ENCODE results near the gene KLRB1.
"Not testable (repeated sequence)": the region's sequence is repeated elsewhere in the genome, so short reads cannot be mapped to it uniquely, and the experiment has no call there.

Gene KLRB1

GRCh38 chr12:9604287-9604686, 3.4 kb downstream of the KLRB1 start:
- H3K27ac ChIP-seq = no peak overlapping the region
- in situ Hi-C loops (cut with HindIII; ENCODE audit: low pct_ligation_motif_present, low sequenced_read_pairs) = no loop called here
- TF ChIP-seq CTCF (IDR thresholded peaks at IDR 0.05; ENCODE audit: low read depth, low read length, missing control alignments) = no peak
- DNase-seq = no peak
- no peaks in the 10 kb centered on the region for H3K27me3 ChIP-seq (replicated peaks)
- no peaks in the 10 kb centered on the region for H3K36me3 ChIP-seq (replicated peaks)
- no peak overlapping the region for H3K4me3 ChIP-seq (ENCODE audit: low read depth, low read length)

GRCh38 chr12:9600426-9600825, 7.3 kb downstream of the KLRB1 start:
- in situ Hi-C loops (cut with HindIII; ENCODE audit: low pct_ligation_motif_present, low sequenced_read_pairs); H3K4me3 ChIP-seq (ENCODE audit: low read depth, low read length); H3K36me3 ChIP-seq (replicated peaks); H3K27ac ChIP-seq; H3K27me3 ChIP-seq (replicated peaks); DNase-seq: not testable (repeated sequence)

- TF ChIP-seq CTCF (IDR thresholded peaks at IDR 0.05; ENCODE audit: low read depth, low read length, missing control alignments) = no peak
- H3K4me3 ChIP-seq (ENCODE audit: low read depth, low read length) = no peak overlapping the region
- H3K27me3 ChIP-seq (replicated peaks) = no peaks in the 10 kb centered on the region
- no peaks in the 10 kb centered on the region for H3K36me3 ChIP-seq (replicated peaks)
- no peak for DNase-seq
- H3K27ac ChIP-seq = no peak overlapping the region
- in situ Hi-C loops (cut with HindIII; ENCODE audit: low pct_ligation_motif_present, low sequenced_read_pairs) = no loop called here
Observed at GRCh38 chr12:9598363-9598762, 9.4 kb downstream of the KLRB1 start.

DNA sequence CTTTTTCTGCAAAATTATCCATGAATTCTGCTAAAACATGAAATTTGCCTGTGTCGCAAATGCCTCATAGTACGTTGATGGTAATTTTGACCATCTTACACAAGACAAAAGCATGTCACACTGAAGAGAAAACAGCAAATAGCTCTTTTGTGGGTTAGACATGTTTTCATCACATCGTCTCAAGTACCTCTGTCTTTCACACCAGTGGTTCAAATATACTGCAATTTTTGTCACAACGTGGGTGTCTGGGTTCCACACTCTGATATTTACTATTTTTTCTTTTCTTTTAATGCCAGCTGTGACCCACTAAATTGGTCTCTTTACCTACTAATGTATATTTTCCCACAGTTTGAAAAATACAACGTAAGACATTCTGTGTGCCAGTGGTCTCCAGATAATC, 10.4 kb downstream of the KLRB1 start:
- no peak for TF ChIP-seq CTCF (IDR thresholded peaks at IDR 0.05; ENCODE audit: low read depth, low read length, missing control alignments)

GRCh38 chr12:9590441-9590840, 17.3 kb downstream of the KLRB1 start:
- Histone ChIP-seq H3K36me3 (replicated peaks) (no peaks in the 10 kb centered on the region), H3K27me3 (replicated peaks) (no peaks in the 10 kb centered on the region), H3K27ac (no peak overlapping the region), H3K4me3 (ENCODE audit: low read depth, low read length) (no peak overlapping the region)
- no peak for DNase-seq
- TF ChIP-seq CTCF (IDR thresholded peaks at IDR 0.05; ENCODE audit: low read depth, low read length, missing control alignments) = no peak
- in situ Hi-C loops (cut with HindIII; ENCODE audit: low pct_ligation_motif_present, low sequenced_read_pairs) = no loop called here

More for the DNA sequence above, 10.4 kb downstream of the KLRB1 start:
- Histone ChIP-seq H3K4me3 (ENCODE audit: low read depth, low read length) (no peak overlapping the region), H3K36me3 (replicated peaks) (no peaks in the 10 kb centered on the region), H3K27ac (no peak overlapping the region), H3K27me3 (replicated peaks) (no peaks in the 10 kb centered on the region)
- no peak for DNase-seq
- in situ Hi-C loops (cut with HindIII; ENCODE audit: low pct_ligation_motif_present, low sequenced_read_pairs) = no loop called here

DNA sequence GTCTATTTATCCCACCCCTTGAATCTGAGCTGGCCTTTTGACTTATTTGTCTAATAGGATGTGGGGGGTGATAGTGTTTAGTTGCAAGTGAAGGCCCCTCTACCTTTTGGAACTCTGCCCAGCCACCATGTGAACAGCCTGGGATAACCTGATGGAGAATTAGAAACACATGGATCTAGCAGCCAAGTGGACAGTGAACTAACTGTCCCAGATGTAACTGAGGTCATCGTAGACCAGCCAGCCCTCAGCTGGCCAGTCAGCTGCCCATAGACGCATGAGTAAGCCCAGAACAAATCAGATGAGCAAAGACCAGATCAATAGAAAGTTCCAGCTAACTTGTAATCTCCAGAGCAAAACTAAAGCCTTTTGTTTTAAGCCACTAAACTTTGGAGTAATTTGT, 19.0 kb downstream of the KLRB1 start:
- H3K27ac ChIP-seq = no peak overlapping the region
- in situ Hi-C loops (cut with HindIII; ENCODE audit: low pct_ligation_motif_present, low sequenced_read_pairs) = no loop called here
- TF ChIP-seq CTCF (IDR thresholded peaks at IDR 0.05; ENCODE audit: low read depth, low read length, missing control alignments) = no peak
- no peaks in the 10 kb centered on the region for H3K36me3 ChIP-seq (replicated peaks)
- H3K4me3 ChIP-seq (ENCODE audit: low read depth, low read length) = no peak overlapping the region
- no peaks in the 10 kb centered on the region for H3K27me3 ChIP-seq (replicated peaks)
- no peak for DNase-seq
